OCI-LY1 (cell line): ENCODE data around the gene PSMD5.
A peak's percentile ranks its signal among the peaks of the same experiment; 100 is the strongest.

ENCODE experiments used
- H2AFZ ChIP-seq: fragments of 200-600 bp; sonication (generic), shearing (Covaris generic); 2 replicates; pipeline ENCODE4 v1.6.0; 2014; ENCODE audit warnings: antibody characterized with exemption, mild to moderate bottlenecking, low read length
- H3F3A ChIP-seq: fragments of 200-600 bp; sonication (generic), shearing (Covaris generic); 2 replicates; pipeline ENCODE4 v1.6.0; 2014; ENCODE audit warnings: mild to moderate bottlenecking, antibody characterized with exemption, low read length, moderate library complexity; ENCODE audit not compliant: insufficient read depth
- H3K27ac ChIP-seq: fragments of 200-600 bp; sonication (generic); 2 replicates; pipeline ENCODE4 v1.5.1; 2014; ENCODE audit warnings: low read length, mixed run types, mild to moderate bottlenecking, low read depth; ENCODE audit not compliant: poor library complexity, severe bottlenecking
- H3K27me3 ChIP-seq: fragments of 200-600 bp; sonication (generic); 2 replicates; pipeline ENCODE4 v1.6.0; 2014; ENCODE audit warnings: antibody characterized with exemption, mild to moderate bottlenecking, low read length, moderate library complexity; ENCODE audit not compliant: insufficient read depth
- H3K36me3 ChIP-seq: fragments of 200-600 bp; sonication (generic); 2 replicates; pipeline ENCODE4 v1.6.1; 2014; ENCODE audit warnings: mild to moderate bottlenecking, antibody characterized with exemption, low read length, moderate library complexity, mixed read lengths; ENCODE audit not compliant: insufficient read depth
- H3K4me1 ChIP-seq: fragments of 200-600 bp; sonication (generic); 2 replicates; pipeline ENCODE4 v1.5.1; 2014; ENCODE audit warnings: mild to moderate bottlenecking, low read length, moderate library complexity; ENCODE audit not compliant: insufficient read depth, severe bottlenecking
- H3K4me2 ChIP-seq: fragments of 200-600 bp; sonication (generic), shearing (Covaris generic); 2 replicates; pipeline ENCODE4 v1.6.1; 2014; ENCODE audit warnings: low read length
- H3K4me3 ChIP-seq: fragments of 200-600 bp; sonication (generic); 2 replicates; pipeline ENCODE4 v1.5.1; 2014; ENCODE audit warnings: low read length, low read depth, mild to moderate bottlenecking, mixed read lengths; ENCODE audit not compliant: poor library complexity, severe bottlenecking
- H3K79me2 ChIP-seq: fragments of 200-600 bp; shearing (Covaris generic); 2 replicates; pipeline ENCODE4 v1.6.1; 2016; ENCODE audit warnings: mixed run types, low read length, mixed read lengths; ENCODE audit not compliant: insufficient read depth
- H3K9ac ChIP-seq: fragments of 200-600 bp; sonication (generic), shearing (Covaris generic); 2 replicates; pipeline ENCODE4 v1.6.1; 2014; ENCODE audit warnings: mild to moderate bottlenecking, low read length, mixed read lengths
- H3K9me2 ChIP-seq: fragments of 200-600 bp; sonication (generic), shearing (Covaris generic); 2 replicates; pipeline ENCODE4 v1.6.1; 2014; ENCODE audit warnings: low read depth, mild to moderate bottlenecking, low read length, mixed read lengths
- H3K9me3 ChIP-seq: fragments of 200-600 bp; shearing (Covaris generic); 2 replicates; pipeline ENCODE4 v1.6.1; 2014; ENCODE audit warnings: low read length, mixed read lengths
- H4K20me1 ChIP-seq: fragments of 200-600 bp; sonication (generic), shearing (Covaris generic); 2 replicates; pipeline ENCODE4 v1.6.0; 2016; ENCODE audit warnings: mild to moderate bottlenecking, low read length; ENCODE audit not compliant: insufficient read depth
- CTCF ChIP-seq: fragments of 200-600 bp; sonication (generic), shearing (Covaris generic); IDR thresholded peaks from 2 replicates; pipeline ENCODE4 v1.5.1; 2017; ENCODE audit warnings: mild to moderate bottlenecking, antibody characterized with exemption, low read length, moderate library complexity, mixed read lengths
- EZH2 ChIP-seq: fragments of 200-600 bp; sonication (generic), shearing (Covaris generic); IDR thresholded peaks from 2 replicates; pipeline ENCODE4 v1.8.0; 2017; ENCODE audit warnings: borderline replicate concordance, mixed run types, mild to moderate bottlenecking, antibody characterized with exemption, low read length, moderate library complexity, mixed read lengths

The PSMD5 gene

DNA sequence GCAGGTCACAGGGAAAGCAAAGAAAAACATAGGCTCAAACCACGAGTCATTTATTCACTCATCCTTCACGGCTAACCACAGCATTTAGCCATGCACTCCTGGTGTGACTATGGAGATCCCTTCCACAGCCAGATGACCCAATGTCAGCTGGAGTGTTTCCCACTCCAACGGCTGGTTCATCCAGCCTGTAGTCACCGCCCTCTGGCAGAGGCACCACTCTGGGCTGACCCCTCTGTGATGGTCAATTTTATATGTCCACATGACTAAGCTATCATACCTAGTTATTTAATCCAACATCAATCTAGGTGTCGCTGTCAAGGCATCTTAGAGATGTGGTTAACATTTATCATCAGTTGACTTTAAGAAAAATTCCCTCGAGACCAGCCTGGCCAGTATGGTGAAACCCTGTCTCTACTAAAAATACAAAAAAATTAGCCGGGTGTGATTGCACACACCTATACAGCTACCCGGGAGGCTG is 43.8 kb upstream of the PSMD5 start:
- Histone ChIP-seq H3K9ac (no peak overlapping the region; the same call in 1 of the 2 replicates), H3K4me3 (no peak overlapping the region), H2AFZ (no peak overlapping the region), H3K36me3 (no peaks in the 10 kb centered on the region), H3K4me2 (no peak overlapping the region), H3K9me2 (no peaks in the 10 kb centered on the region), H3K27me3 (no peaks in the 10 kb centered on the region), H3K79me2 (no peaks in the 10 kb centered on the region), H3F3A (no peaks in the 10 kb centered on the region), H3K4me1 (peaks cover 47% of the 10 kb centered on the region), H3K27ac (peak overlapping the region; percentile 27), H4K20me1 (no peaks in the 10 kb centered on the region), H3K9me3 (no peaks in the 10 kb centered on the region)
- peak; percentile 28; the same call in 1 of the 2 replicates for TF ChIP-seq CTCF
- TF ChIP-seq EZH2 = no peak

- no peak overlapping the region for H3K4me3 ChIP-seq
- TF ChIP-seq EZH2 = no peak
- no peak for TF ChIP-seq CTCF
- H3K9me3 ChIP-seq = no peaks in the 10 kb centered on the region
- no peaks in the 10 kb centered on the region for H3K79me2 ChIP-seq
- H3K36me3 ChIP-seq = no peaks in the 10 kb centered on the region
- no peak overlapping the region for H2AFZ ChIP-seq
- H3K9ac ChIP-seq = no peak overlapping the region; the same call in 1 of the 2 replicates
- H3K4me2 ChIP-seq = no peak overlapping the region
- H3K27me3 ChIP-seq = no peaks in the 10 kb centered on the region
- peaks cover 42% of the 10 kb centered on the region for H3K4me1 ChIP-seq
- H3K27ac ChIP-seq = peak overlapping the region; percentile 27
- no peaks in the 10 kb centered on the region for H3F3A ChIP-seq
- no peaks in the 10 kb centered on the region for H3K9me2 ChIP-seq
- H4K20me1 ChIP-seq = no peaks in the 10 kb centered on the region
Measured at GRCh38 chr9:120885958-120886357, 43.2 kb upstream of the PSMD5 start.

GRCh38 chr9:120885457-120885856 is 42.7 kb upstream of the PSMD5 start:
- Histone ChIP-seq H2AFZ (no peak overlapping the region), H3K4me3 (no peak overlapping the region), H3K27ac (peak overlapping the region; percentile 27), H3K4me2 (no peak overlapping the region), H3K27me3 (no peaks in the 10 kb centered on the region), H3K9me2 (no peaks in the 10 kb centered on the region), H3K79me2 (no peaks in the 10 kb centered on the region), H3F3A (no peaks in the 10 kb centered on the region), H4K20me1 (no peaks in the 10 kb centered on the region), H3K9ac (no peak overlapping the region), H3K36me3 (no peaks in the 10 kb centered on the region), H3K9me3 (no peaks in the 10 kb centered on the region), H3K4me1 (peaks cover 37% of the 10 kb centered on the region)
- TF ChIP-seq EZH2 (no peak), CTCF (no peak)
